ENCODE measurements around the gene MAPRE2. TPM values are rescaled to one million over a fixed set of nuclear protein-coding genes. Genes with fewer than 3 reads are reported as not detected.

The MAPRE2 gene
- total RNA-seq, 1 experiment from 2014 or later = 9.1 TPM

GRCh38 chr18:35072616-35073015 is 31.4 kb downstream of the MAPRE2 start:
- ChIA-PET CTCF (no interaction called here), POLR2A (ENCODE audit: unreplicated experiment) (interaction anchor here (0.9 kb wide), 1 partner anchor 1832 kb away, joined by 19 read pairs; no protein-coding TSS in a partner anchor)
- no peaks in the 10 kb centered on the region for H3K79me2 ChIP-seq (ENCODE audit: low read depth)

DNA sequence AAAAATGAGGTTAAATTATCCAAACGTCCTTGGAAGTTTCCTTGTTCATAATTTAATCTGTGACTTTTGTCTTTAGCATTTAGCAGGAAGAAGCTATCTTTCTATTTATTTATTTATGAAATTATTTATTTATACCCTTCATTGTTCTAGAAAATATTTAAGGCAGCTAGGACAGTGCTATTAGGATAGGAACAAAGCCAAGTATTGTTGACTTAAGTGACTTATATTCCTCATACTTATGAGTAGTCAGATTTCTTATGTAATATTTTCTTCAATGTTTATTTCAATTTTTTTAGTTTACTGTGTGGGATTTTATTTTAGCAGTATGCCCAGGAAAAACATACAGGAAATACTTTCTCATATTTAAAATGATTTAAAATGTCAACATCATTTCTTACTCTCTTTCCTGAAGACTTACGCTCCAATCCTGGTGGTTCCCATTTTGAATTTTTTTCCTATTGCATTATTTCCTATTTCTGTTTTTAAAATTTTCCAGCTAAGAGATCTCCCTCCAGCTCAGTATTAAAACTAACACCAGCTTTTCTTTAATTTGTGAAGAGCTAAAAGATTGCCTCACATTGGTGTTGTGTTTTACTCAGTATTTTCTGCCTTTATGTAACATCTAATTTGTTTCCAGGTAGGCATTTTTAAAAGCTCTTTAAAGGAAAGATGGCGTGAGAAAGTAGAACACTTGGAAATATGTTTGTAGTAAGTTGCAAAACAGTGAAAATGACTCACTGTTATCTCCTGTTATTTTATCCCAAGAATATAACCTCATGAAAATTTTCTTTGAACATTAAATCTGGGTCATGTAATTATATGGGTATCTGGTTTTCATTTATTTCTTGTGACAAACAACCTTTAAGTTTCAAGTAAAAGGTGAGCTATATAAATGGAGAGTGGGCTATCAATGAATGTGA is 32.2 kb downstream of the MAPRE2 start:
- intact Hi-C loops (cut with micrococcal nuclease; ENCODE audit: unreplicated experiment) = no loop called here
- CTCF ChIA-PET = no interaction called here

More at GRCh38 chr18:35072616-35073015, 31.4 kb downstream of the MAPRE2 start:
- no peaks in the 10 kb centered on the region for H3K4me1 ChIP-seq (replicated peaks; ENCODE audit: insufficient read depth)
- no peaks in the 10 kb centered on the region for H3K9me2 ChIP-seq (ENCODE audit: insufficient read depth)
- H3F3A ChIP-seq (ENCODE audit: insufficient read depth, low read depth) = no peaks in the 10 kb centered on the region
- DNase-seq = no peak
- no TSS peak for BruUV-seq (replicated peaks)
- H3K27ac ChIP-seq = no peak overlapping the region
- TF ChIP-seq EZH2 (IDR thresholded peaks at IDR 0.05; ENCODE audit: low read depth) (no peak), CTCF (conservative IDR thresholded peaks at IDR 0.05) (no peak)
- H3K27me3 ChIP-seq (ENCODE audit: insufficient read depth, low read depth) = no peaks in the 10 kb centered on the region
- H3K4me2 ChIP-seq = no peak overlapping the region
- no peaks in the 10 kb centered on the region for H4K20me1 ChIP-seq (ENCODE audit: insufficient read depth)
- H3K4me3 ChIP-seq = no peak overlapping the region
- H3K9me3 ChIP-seq (ENCODE audit: insufficient read depth, low read depth) = no peaks in the 10 kb centered on the region
- H2AFZ ChIP-seq = no peak overlapping the region
- no peaks in the 10 kb centered on the region for H3K36me3 ChIP-seq (ENCODE audit: low read depth)
- intact Hi-C loops (cut with micrococcal nuclease; ENCODE audit: unreplicated experiment) = no loop called here

DNA sequence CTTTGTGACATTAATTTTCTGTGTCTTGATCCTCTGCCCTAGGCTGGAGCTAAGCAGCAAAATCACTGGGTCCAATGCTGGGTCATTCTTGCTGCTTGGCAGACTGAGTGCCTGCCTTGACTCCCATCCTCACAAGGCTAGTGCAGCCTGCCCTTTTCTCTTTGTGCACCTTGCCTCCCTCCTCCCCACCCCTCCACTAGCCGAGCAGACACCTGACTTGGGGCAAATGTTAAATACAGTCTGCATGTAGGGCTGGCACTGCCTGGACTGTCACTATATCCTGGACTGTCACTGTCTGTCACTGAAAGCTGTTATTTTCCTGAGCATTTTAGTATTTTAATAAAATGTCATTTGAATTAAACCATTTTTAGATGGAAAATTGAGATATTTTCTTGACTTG is 33.4 kb downstream of the MAPRE2 start:
- BruUV-seq (replicated peaks) = no TSS peak
- POLR2A ChIA-PET (ENCODE audit: unreplicated experiment) = no interaction called here

More for the DNA sequence above, 32.2 kb downstream of the MAPRE2 start:
- H3K4me3 ChIP-seq = no peak overlapping the region
- no peaks in the 10 kb centered on the region for H3K36me3 ChIP-seq (ENCODE audit: low read depth)
- no peaks in the 10 kb centered on the region for H3K9me3 ChIP-seq (ENCODE audit: insufficient read depth, low read depth)
- no peaks in the 10 kb centered on the region for H3F3A ChIP-seq (ENCODE audit: insufficient read depth, low read depth)
- H3K4me1 ChIP-seq (replicated peaks; ENCODE audit: insufficient read depth) = no peaks in the 10 kb centered on the region
- H4K20me1 ChIP-seq (ENCODE audit: insufficient read depth) = no peaks in the 10 kb centered on the region
- no peaks in the 10 kb centered on the region for H3K9me2 ChIP-seq (ENCODE audit: insufficient read depth)
- no peaks in the 10 kb centered on the region for H3K27me3 ChIP-seq (ENCODE audit: insufficient read depth, low read depth)
- DNase-seq = no peak
- BruUV-seq (replicated peaks) = no TSS peak
- POLR2A ChIA-PET (ENCODE audit: unreplicated experiment) = interaction anchor here (0.9 kb wide), 1 partner anchor 1832 kb away, joined by 19 read pairs; no protein-coding TSS in a partner anchor
- H3K79me2 ChIP-seq (ENCODE audit: low read depth) = no peaks in the 10 kb centered on the region
- no peak overlapping the region for H3K27ac ChIP-seq
- no peak overlapping the region for H3K4me2 ChIP-seq
- H2AFZ ChIP-seq = no peak overlapping the region
- TF ChIP-seq CTCF (conservative IDR thresholded peaks at IDR 0.05) = no peak
- TF ChIP-seq EZH2 (IDR thresholded peaks at IDR 0.05; ENCODE audit: low read depth) = no peak

More for the DNA sequence above, 33.4 kb downstream of the MAPRE2 start:
- H3K4me2 ChIP-seq = no peak overlapping the region
- DNase-seq = no peak
- TF ChIP-seq EZH2 (IDR thresholded peaks at IDR 0.05; ENCODE audit: low read depth) = no peak
- H3K9me3 ChIP-seq (ENCODE audit: insufficient read depth, low read depth) = no peaks in the 10 kb centered on the region
- no peak overlapping the region for H3K27ac ChIP-seq
- CTCF ChIA-PET = no interaction called here
- H3K4me3 ChIP-seq = no peak overlapping the region
- no peaks in the 10 kb centered on the region for H4K20me1 ChIP-seq (ENCODE audit: insufficient read depth)
- H3K9me2 ChIP-seq (ENCODE audit: insufficient read depth) = no peaks in the 10 kb centered on the region
- H3K4me1 ChIP-seq (replicated peaks; ENCODE audit: insufficient read depth) = no peaks in the 10 kb centered on the region
- no peaks in the 10 kb centered on the region for H3K27me3 ChIP-seq (ENCODE audit: insufficient read depth, low read depth)
- H3F3A ChIP-seq (ENCODE audit: insufficient read depth, low read depth) = no peaks in the 10 kb centered on the region
- no peak overlapping the region for H2AFZ ChIP-seq
- H3K36me3 ChIP-seq (ENCODE audit: low read depth) = no peaks in the 10 kb centered on the region
- no peaks in the 10 kb centered on the region for H3K79me2 ChIP-seq (ENCODE audit: low read depth)
- intact Hi-C loops (cut with micrococcal nuclease; ENCODE audit: unreplicated experiment) = no loop called here

Data from PC-9 (cell line).